ENCODE data around the gene THAP10.
A peak's percentile ranks its signal among the peaks of the same experiment; 100 is the strongest.

The THAP10 gene

GRCh38 chr15:70833861-70834765, 58.1 kb downstream of the THAP10 start (continued):
- TF ChIP-seq, protein P1, sequence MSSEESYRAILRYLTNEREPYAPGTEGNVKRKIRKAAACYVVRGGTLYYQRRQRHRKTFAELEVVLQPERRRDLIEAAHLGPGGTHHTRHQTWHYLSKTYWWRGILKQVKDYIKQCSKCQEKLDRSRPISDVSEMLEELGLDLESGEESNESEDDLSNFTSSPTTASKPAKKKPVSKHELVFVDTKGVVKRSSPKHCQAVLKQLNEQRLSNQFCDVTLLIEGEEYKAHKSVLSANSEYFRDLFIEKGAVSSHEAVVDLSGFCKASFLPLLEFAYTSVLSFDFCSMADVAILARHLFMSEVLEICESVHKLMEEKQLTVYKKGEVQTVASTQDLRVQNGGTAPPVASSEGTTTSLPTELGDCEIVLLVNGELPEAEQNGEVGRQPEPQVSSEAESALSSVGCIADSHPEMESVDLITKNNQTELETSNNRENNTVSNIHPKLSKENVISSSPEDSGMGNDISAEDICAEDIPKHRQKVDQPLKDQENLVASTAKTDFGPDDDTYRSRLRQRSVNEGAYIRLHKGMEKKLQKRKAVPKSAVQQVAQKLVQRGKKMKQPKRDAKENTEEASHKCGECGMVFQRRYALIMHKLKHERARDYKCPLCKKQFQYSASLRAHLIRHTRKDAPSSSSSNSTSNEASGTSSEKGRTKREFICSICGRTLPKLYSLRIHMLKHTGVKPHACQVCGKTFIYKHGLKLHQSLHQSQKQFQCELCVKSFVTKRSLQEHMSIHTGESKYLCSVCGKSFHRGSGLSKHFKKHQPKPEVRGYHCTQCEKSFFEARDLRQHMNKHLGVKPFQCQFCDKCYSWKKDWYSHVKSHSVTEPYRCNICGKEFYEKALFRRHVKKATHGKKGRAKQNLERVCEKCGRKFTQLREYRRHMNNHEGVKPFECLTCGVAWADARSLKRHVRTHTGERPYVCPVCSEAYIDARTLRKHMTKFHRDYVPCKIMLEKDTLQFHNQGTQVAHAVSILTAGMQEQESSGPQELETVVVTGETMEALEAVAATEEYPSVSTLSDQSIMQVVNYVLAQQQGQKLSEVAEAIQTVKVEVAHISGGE (tag by site-specific recombination; conservative IDR thresholded peaks at IDR 0.05; ENCODE audit: low read depth): peak; percentile 24; the same call in 1 of the 2 replicates
- TF ChIP-seq ZNF629 (tag by site-specific recombination; IDR thresholded peaks at IDR 0.05) (peak; percentile 77), KLF7 (tag by site-specific recombination; IDR thresholded peaks at IDR 0.05; ENCODE audit: borderline replicate concordance) (no peak), ZNF660 (tag by site-specific recombination; IDR thresholded peaks at IDR 0.05) (peak; percentile 96), ZNF704 (tag by site-specific recombination; IDR thresholded peaks at IDR 0.05) (no peak), ZNF473 (tag by site-specific recombination; IDR thresholded peaks at IDR 0.05) (no peak), ZNF174 (tag by site-specific recombination; IDR thresholded peaks at IDR 0.05) (no peak), ZFHX2 (tag by site-specific recombination; conservative IDR thresholded peaks at IDR 0.05) (peak; percentile 77), ZNF560 (tag by site-specific recombination; IDR thresholded peaks at IDR 0.05; ENCODE audit: borderline replicate concordance) (no peak), ZSCAN16 (tag by site-specific recombination; IDR thresholded peaks at IDR 0.05) (no peak), ZNF707 (tag by site-specific recombination; IDR thresholded peaks at IDR 0.05) (no peak), SP2 (tag by site-specific recombination; IDR thresholded peaks at IDR 0.05) (peak; percentile 34; the same call in 1 of the 2 replicates), SP7 (tag by site-specific recombination; IDR thresholded peaks at IDR 0.05) (peak; percentile 100), ZNF184 (tag by site-specific recombination; IDR thresholded peaks at IDR 0.05) (0 out of 2 replicates have a peak, but pooled peaks have one; percentile 46), ZNF16 (tag by site-specific recombination; IDR thresholded peaks at IDR 0.05; ENCODE audit: low read depth) (no peak), ZNF645 (tag by site-specific recombination; IDR thresholded peaks at IDR 0.05) (no peak), ZNF274 (IDR thresholded peaks at IDR 0.05; ENCODE audit: low read length) (no peak), ZNF274 (tag by site-specific recombination; IDR thresholded peaks at IDR 0.05; ENCODE audit: borderline replicate concordance) (no peak), ZNF211 (tag by site-specific recombination; IDR thresholded peaks at IDR 0.05; ENCODE audit: low read depth) (no peak), PRDM4 (tag by site-specific recombination; IDR thresholded peaks at IDR 0.05) (no peak), TSHZ1 (tag by site-specific recombination; IDR thresholded peaks at IDR 0.05; ENCODE audit: borderline replicate concordance) (peak; percentile 35; the same call in 1 of the 2 replicates), ZNF626 (tag by site-specific recombination; IDR thresholded peaks at IDR 0.05) (no peak), ZNF777 (tag by site-specific recombination; IDR thresholded peaks at IDR 0.05; ENCODE audit: borderline replicate concordance) (no peak), ZNF624 (tag by site-specific recombination; IDR thresholded peaks at IDR 0.05) (no peak), MZF1 (tag by site-specific recombination; IDR thresholded peaks at IDR 0.05; ENCODE audit: borderline replicate concordance) (peak; percentile 97)
- TF ChIP-seq, protein P2, sequence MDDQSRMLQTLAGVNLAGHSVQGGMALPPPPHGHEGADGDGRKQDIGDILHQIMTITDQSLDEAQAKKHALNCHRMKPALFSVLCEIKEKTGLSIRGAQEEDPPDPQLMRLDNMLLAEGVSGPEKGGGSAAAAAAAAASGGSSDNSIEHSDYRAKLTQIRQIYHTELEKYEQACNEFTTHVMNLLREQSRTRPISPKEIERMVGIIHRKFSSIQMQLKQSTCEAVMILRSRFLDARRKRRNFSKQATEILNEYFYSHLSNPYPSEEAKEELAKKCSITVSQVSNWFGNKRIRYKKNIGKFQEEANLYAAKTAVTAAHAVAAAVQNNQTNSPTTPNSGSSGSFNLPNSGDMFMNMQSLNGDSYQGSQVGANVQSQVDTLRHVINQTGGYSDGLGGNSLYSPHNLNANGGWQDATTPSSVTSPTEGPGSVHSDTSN (CRISPR knock-in tag; IDR thresholded peaks at IDR 0.05): no peak
